ENCODE data around the gene DOLPP1.
"Not testable (repeated sequence)": the region's sequence is repeated elsewhere in the genome, so short reads cannot be mapped to it uniquely, and the experiment has no call there.

The DOLPP1 gene

GRCh38 chr9:129080601-129081387 is at the start of gene DOLPP1:
TSS of gene DOLPP1 (plus strand) at chr9:129081111. CDS start at chr9:129081132, 21 bp downstream.
- Histone ChIP-seq H3K27ac (ENCODE audit: low read depth, low read length) (peak within 1 kb of the TSS; percentile 50), H3K4me2 (ENCODE audit: low read depth, low read length, poor library complexity, severe bottlenecking) (peak within 1 kb of the TSS; percentile 88), H3K9ac (ENCODE audit: low read length) (peak within 1 kb of the TSS; percentile 82), H3F3A (ENCODE audit: insufficient read depth) (no peaks in the 10 kb centered on the region), H3K27me3 (ENCODE audit: low read length) (no peaks in the 10 kb centered on the region), H3K4me3 (ENCODE audit: insufficient read depth, low read length, poor library complexity, severe bottlenecking) (peak within 1 kb of the TSS; percentile 81), H3K79me2 (ENCODE audit: insufficient read depth, low read length) (peaks cover 26% of the 10 kb centered on the region), H3K9me3 (ENCODE audit: insufficient read depth, low read length) (no peaks in the 10 kb centered on the region), H3K36me3 (ENCODE audit: low read length) (no peaks in the 10 kb centered on the region), H3K9me2 (replicated peaks; ENCODE audit: insufficient read depth, low read length) (no peaks in the 10 kb centered on the region), H4K20me1 (ENCODE audit: low read depth, low read length) (no peaks in the 10 kb centered on the region), H2AFZ (ENCODE audit: low read depth, low read length, severe bottlenecking) (peak within 1 kb of the TSS; percentile 78)
- TF ChIP-seq EZH2phosphoT487 (conservative IDR thresholded peaks at IDR 0.05; ENCODE audit: low read length): no peak

GRCh38 chr9:129031514-129031913 is 49.4 kb upstream of the DOLPP1 start:
- no peak overlapping the region for H3K27ac ChIP-seq (ENCODE audit: low read depth, low read length)
- no peak overlapping the region for H3K4me2 ChIP-seq (ENCODE audit: low read depth, low read length, poor library complexity, severe bottlenecking)
- H3K9me2 ChIP-seq (replicated peaks; ENCODE audit: insufficient read depth, low read length): no peaks in the 10 kb centered on the region
- H3F3A ChIP-seq (ENCODE audit: insufficient read depth): no peaks in the 10 kb centered on the region
- TF ChIP-seq EZH2phosphoT487 (conservative IDR thresholded peaks at IDR 0.05; ENCODE audit: low read length) (no peak), CTCF (IDR thresholded peaks at IDR 0.05; ENCODE audit: insufficient read depth, low read length, poor library complexity, severe bottlenecking) (no peak)
- H3K4me3 ChIP-seq (ENCODE audit: insufficient read depth, low read length, poor library complexity, severe bottlenecking): no peak overlapping the region
- no peak overlapping the region for H3K9ac ChIP-seq (ENCODE audit: low read length)
- H3K79me2 ChIP-seq (ENCODE audit: insufficient read depth, low read length): peaks cover 14% of the 10 kb centered on the region
- H3K27me3 ChIP-seq (ENCODE audit: low read length): no peaks in the 10 kb centered on the region
- no peaks in the 10 kb centered on the region for H4K20me1 ChIP-seq (ENCODE audit: low read depth, low read length)
- peak overlapping the region; percentile 9 for H2AFZ ChIP-seq (ENCODE audit: low read depth, low read length, severe bottlenecking)
- no peaks in the 10 kb centered on the region for H3K9me3 ChIP-seq (ENCODE audit: insufficient read depth, low read length)
- no peaks in the 10 kb centered on the region for H3K36me3 ChIP-seq (ENCODE audit: low read length)

GRCh38 chr9:129032541-129033159 is 48.3 kb upstream of the DOLPP1 start:
- Histone ChIP-seq H4K20me1 (ENCODE audit: low read depth, low read length) (no peaks in the 10 kb centered on the region), H3K9ac (ENCODE audit: low read length) (no peak overlapping the region)
- TF ChIP-seq EZH2phosphoT487 (conservative IDR thresholded peaks at IDR 0.05; ENCODE audit: low read length) (no peak), CTCF (IDR thresholded peaks at IDR 0.05; ENCODE audit: insufficient read depth, low read length, poor library complexity, severe bottlenecking) (no peak)

GRCh38 chr9:129033216-129033615 is 47.7 kb upstream of the DOLPP1 start:
- H3K27ac ChIP-seq (ENCODE audit: low read depth, low read length): no peak overlapping the region
- H4K20me1 ChIP-seq (ENCODE audit: low read depth, low read length): no peaks in the 10 kb centered on the region
- no peaks in the 10 kb centered on the region for H3K9me3 ChIP-seq (ENCODE audit: insufficient read depth, low read length)
- no peaks in the 10 kb centered on the region for H3K9me2 ChIP-seq (replicated peaks; ENCODE audit: insufficient read depth, low read length)
- H3K27me3 ChIP-seq (ENCODE audit: low read length): no peaks in the 10 kb centered on the region
- TF ChIP-seq EZH2phosphoT487 (conservative IDR thresholded peaks at IDR 0.05; ENCODE audit: low read length) (no peak), CTCF (IDR thresholded peaks at IDR 0.05; ENCODE audit: insufficient read depth, low read length, poor library complexity, severe bottlenecking) (no peak)
- no peaks in the 10 kb centered on the region for H3K36me3 ChIP-seq (ENCODE audit: low read length)
- peaks cover under 1% of the 10 kb centered on the region; the same call in 1 of the 2 replicates for H3K79me2 ChIP-seq (ENCODE audit: insufficient read depth, low read length)
- no peak overlapping the region for H2AFZ ChIP-seq (ENCODE audit: low read depth, low read length, severe bottlenecking)
- no peaks in the 10 kb centered on the region for H3F3A ChIP-seq (ENCODE audit: insufficient read depth)
- no peak overlapping the region for H3K4me2 ChIP-seq (ENCODE audit: low read depth, low read length, poor library complexity, severe bottlenecking)
- no peak overlapping the region for H3K4me3 ChIP-seq (ENCODE audit: insufficient read depth, low read length, poor library complexity, severe bottlenecking)
- no peak overlapping the region for H3K9ac ChIP-seq (ENCODE audit: low read length)

More at GRCh38 chr9:129032541-129033159, 48.3 kb upstream of the DOLPP1 start:
- Histone ChIP-seq H3K4me2 (ENCODE audit: low read depth, low read length, poor library complexity, severe bottlenecking) (no peak overlapping the region), H3K27me3 (ENCODE audit: low read length) (no peaks in the 10 kb centered on the region), H3F3A (ENCODE audit: insufficient read depth) (no peaks in the 10 kb centered on the region), H2AFZ (ENCODE audit: low read depth, low read length, severe bottlenecking) (no peak overlapping the region), H3K79me2 (ENCODE audit: insufficient read depth, low read length) (peaks cover 2% of the 10 kb centered on the region), H3K9me3 (ENCODE audit: insufficient read depth, low read length) (no peaks in the 10 kb centered on the region), H3K9me2 (replicated peaks; ENCODE audit: insufficient read depth, low read length) (no peaks in the 10 kb centered on the region), H3K4me3 (ENCODE audit: insufficient read depth, low read length, poor library complexity, severe bottlenecking) (no peak overlapping the region), H3K36me3 (ENCODE audit: low read length) (no peaks in the 10 kb centered on the region), H3K27ac (ENCODE audit: low read depth, low read length) (no peak overlapping the region)

GRCh38 chr9:129035838-129036237 is 45.1 kb upstream of the DOLPP1 start:
- H3K27ac ChIP-seq (ENCODE audit: low read depth, low read length); H3K9me2 ChIP-seq (replicated peaks; ENCODE audit: insufficient read depth, low read length); H3K79me2 ChIP-seq (ENCODE audit: insufficient read depth, low read length); H3F3A ChIP-seq (ENCODE audit: insufficient read depth); H4K20me1 ChIP-seq (ENCODE audit: low read depth, low read length); H3K9me3 ChIP-seq (ENCODE audit: insufficient read depth, low read length); H3K27me3 ChIP-seq (ENCODE audit: low read length); H3K36me3 ChIP-seq (ENCODE audit: low read length): not testable (repeated sequence)
- Histone ChIP-seq H3K9ac (ENCODE audit: low read length) (peak overlapping the region; percentile 80), H3K4me2 (ENCODE audit: low read depth, low read length, poor library complexity, severe bottlenecking) (peak overlapping the region; percentile 85), H2AFZ (ENCODE audit: low read depth, low read length, severe bottlenecking) (peak overlapping the region; percentile 100), H3K4me3 (ENCODE audit: insufficient read depth, low read length, poor library complexity, severe bottlenecking) (peak overlapping the region; percentile 46)

Data from SU-DHL-6 (cell line).